ENCODE data around the gene MGLL. TPM values are rescaled to one million over a fixed set of nuclear protein-coding genes. Genes with fewer than 3 reads are reported as not detected.

The MGLL gene
- total and polyA plus RNA-seq, 9 of the 15 experiments (the other 6 are each of a cell fraction or from before 2014, with no cell fraction given) = 0.12 to 0.32 (median 0.18) TPM; not detected in 6

DNA sequence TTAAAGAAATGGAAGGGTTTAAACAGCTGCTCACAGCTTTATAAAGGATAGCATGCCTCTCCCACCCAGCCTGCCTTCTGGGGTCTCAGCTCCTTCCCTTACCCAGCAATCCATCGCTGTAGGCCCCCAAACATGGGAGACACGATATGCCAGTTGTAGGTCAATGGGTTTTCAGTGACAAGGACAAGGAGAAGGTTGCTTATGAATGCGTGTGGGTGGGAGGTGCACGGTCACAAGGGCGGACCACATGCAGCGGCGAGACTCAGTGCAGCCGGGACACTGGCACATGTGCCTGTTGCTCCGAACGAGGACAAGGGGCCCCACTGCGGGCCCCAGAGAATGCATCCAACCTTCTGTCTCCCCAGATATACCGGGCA, 67.0 kb downstream of the MGLL start:
- Histone ChIP-seq H3K4me1 (replicated peaks in 1 of 2; ENCODE audit: control insufficient read depth in 2 of 2, insufficient read depth in 2 of 2, low read length in 2 of 2) (no peaks in the 10 kb centered on the region), H3K9ac (ENCODE audit: insufficient read depth in 1 of 2, low read depth in 2 of 2, low read length in 2 of 2) (no peak overlapping the region)
- BruUV-seq (replicated peaks) = no TSS peak

More for the DNA sequence above, 67.0 kb downstream of the MGLL start:
- DNase-seq (ENCODE audit: extremely low read depth in 1 of 4, low spot score in 3 of 4) = no peak
- no peak overlapping the region for H2AFZ ChIP-seq (ENCODE audit: low read depth, low read length)
- peaks cover 3% of the 10 kb centered on the region; the same call in 1 of the 2 replicates for H4K20me1 ChIP-seq (replicated peaks; ENCODE audit: control insufficient read depth, insufficient read depth, low read length)
- FAIRE-seq = no peak
- H3K27me3 ChIP-seq (ENCODE audit: control insufficient read depth in 2 of 2, insufficient read depth in 2 of 2, low read length in 2 of 2) = peaks cover 10 to 69% of the 10 kb centered on the region in 2 experiments
- WGBS (ENCODE audit: insufficient coverage, low coverage, missing lambda C conversion rate) = 0% methylated on average over 10 of the region's 12 CpGs
- no peaks in the 10 kb centered on the region for H3K36me3 ChIP-seq (ENCODE audit: control insufficient read depth, insufficient read depth, low read length)
- in situ Hi-C loops (cut with MboI) = no loop called here
- no peak overlapping the region for H3K27ac ChIP-seq (ENCODE audit: extremely low read depth, low read depth, low read length)
- H3K4me3 ChIP-seq = no peak overlapping the region
- intact Hi-C loops (cut with micrococcal nuclease) = no loop called here
- TF ChIP-seq ZC3H4 (CRISPR knock-in tag; IDR thresholded peaks at IDR 0.05; ENCODE audit: borderline replicate concordance) (no peak), BRF1 (IDR thresholded peaks at IDR 0.05; ENCODE audit: borderline replicate concordance, extremely low read depth, insufficient read length) (no peak), SAFB (IDR thresholded peaks at IDR 0.05; ENCODE audit: borderline replicate concordance, low read depth, low read length) (no peak), ZNF561 (CRISPR knock-in tag; conservative IDR thresholded peaks at IDR 0.05) (no peak), LARP7 (IDR thresholded peaks at IDR 0.05) (no peak), POLR2B (IDR thresholded peaks at IDR 0.05; ENCODE audit: low read depth, partially characterized antibody) (no peak)
- TF ChIP-seq, protein P1, sequence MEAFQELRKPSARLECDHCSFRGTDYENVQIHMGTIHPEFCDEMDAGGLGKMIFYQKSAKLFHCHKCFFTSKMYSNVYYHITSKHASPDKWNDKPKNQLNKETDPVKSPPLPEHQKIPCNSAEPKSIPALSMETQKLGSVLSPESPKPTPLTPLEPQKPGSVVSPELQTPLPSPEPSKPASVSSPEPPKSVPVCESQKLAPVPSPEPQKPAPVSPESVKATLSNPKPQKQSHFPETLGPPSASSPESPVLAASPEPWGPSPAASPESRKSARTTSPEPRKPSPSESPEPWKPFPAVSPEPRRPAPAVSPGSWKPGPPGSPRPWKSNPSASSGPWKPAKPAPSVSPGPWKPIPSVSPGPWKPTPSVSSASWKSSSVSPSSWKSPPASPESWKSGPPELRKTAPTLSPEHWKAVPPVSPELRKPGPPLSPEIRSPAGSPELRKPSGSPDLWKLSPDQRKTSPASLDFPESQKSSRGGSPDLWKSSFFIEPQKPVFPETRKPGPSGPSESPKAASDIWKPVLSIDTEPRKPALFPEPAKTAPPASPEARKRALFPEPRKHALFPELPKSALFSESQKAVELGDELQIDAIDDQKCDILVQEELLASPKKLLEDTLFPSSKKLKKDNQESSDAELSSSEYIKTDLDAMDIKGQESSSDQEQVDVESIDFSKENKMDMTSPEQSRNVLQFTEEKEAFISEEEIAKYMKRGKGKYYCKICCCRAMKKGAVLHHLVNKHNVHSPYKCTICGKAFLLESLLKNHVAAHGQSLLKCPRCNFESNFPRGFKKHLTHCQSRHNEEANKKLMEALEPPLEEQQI (IDR thresholded peaks at IDR 0.05) = no peak
- TF ChIP-seq, protein P2, sequence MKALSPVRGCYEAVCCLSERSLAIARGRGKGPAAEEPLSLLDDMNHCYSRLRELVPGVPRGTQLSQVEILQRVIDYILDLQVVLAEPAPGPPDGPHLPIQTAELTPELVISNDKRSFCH (CRISPR knock-in tag; IDR thresholded peaks at IDR 0.05) = no peak
- TF ChIP-seq, protein P2 (tag; IDR thresholded peaks at IDR 0.05) = no peak
- H3K4me2 ChIP-seq (ENCODE audit: insufficient read depth, low read length) = no peak overlapping the region
- H3K9me3 ChIP-seq (replicated peaks; ENCODE audit: control insufficient read depth, insufficient read depth, low read depth, low read length) = no peaks in the 10 kb centered on the region
- no peaks in the 10 kb centered on the region for H3K9me1 ChIP-seq (ENCODE audit: control insufficient read depth, insufficient read depth, low read length)
- no peaks in the 10 kb centered on the region for H3K79me2 ChIP-seq (ENCODE audit: control insufficient read depth, insufficient read depth, low read length)
- no peak for ATAC-seq
- ChIA-PET CTCF (ENCODE audit: low intra/inter-chr PET ratio) (no interaction called here), POLR2A (no interaction called here)
